Measurements from ENCODE around the gene ZNF862. TPM values are rescaled to one million over a fixed set of nuclear protein-coding genes. Genes with fewer than 3 reads are reported as not detected.

The ZNF862 gene
- polyA plus RNA-seq, 3 donors: 1.3 to 18.4 (median 2.7) TPM

- peaks cover 12 to 21% of the 10 kb centered on the region in 2 donors for H3K4me1 ChIP-seq (ENCODE audit: control insufficient read depth in 1 of 2, insufficient read depth in 2 of 2, low read length in 2 of 2)
- H3K27me3 ChIP-seq (ENCODE audit: control insufficient read depth in 2 of 2, insufficient read depth in 2 of 2, low read length in 2 of 2): no peaks in the 10 kb centered on the region
- Mint-ChIP-seq H3K36me3 (no peaks in the 10 kb centered on the region), H3K4me3 (no peak overlapping the region), H3K27ac (no peak overlapping the region), H3K27me3 (ENCODE audit: low read depth in 3 of 3) (peaks cover 0 to 2% (median 0%) of the 10 kb centered on the region in 3 donors), H3K9me3 (no peaks in the 10 kb centered on the region), H3K4me1 (peaks cover 21% of the 10 kb centered on the region)
- H3K36me3 ChIP-seq (replicated peaks in 1 of 2; ENCODE audit: control insufficient read depth in 1 of 2, insufficient read depth in 2 of 2, low read length in 2 of 2): no peaks in the 10 kb centered on the region
- intact Hi-C loops (cut with micrococcal nuclease): loop anchor here (5.0 kb wide), 4 partner anchors 32 to 527 kb away; partner anchors contain the start of genes ATP6V0E2 (in 1 of the 2), REPIN1 (in 1 of the 2) and ZNF467 (in 1 of the 2)
- no peak overlapping the region for H3K9ac ChIP-seq (ENCODE audit: insufficient read depth, low read length, poor library complexity, severe bottlenecking)
- DNase-seq: no peak
- WGBS (ENCODE audit: insufficient coverage): no CpG with 5 or more reads among the region's 5 CpGs
- H2AFZ ChIP-seq (ENCODE audit: insufficient read depth, low read depth, low read length, poor library complexity, severe bottlenecking): no peak overlapping the region
- H3K4me2 ChIP-seq (replicated peaks; ENCODE audit: extremely low read depth, low read length, poor library complexity, severe bottlenecking): no peak overlapping the region
- TF ChIP-seq CTCF (IDR thresholded peaks at IDR 0.05): no peak
- no peak overlapping the region for H3K4me3 ChIP-seq (replicated peaks in 1 of 3; ENCODE audit: low read depth in 2 of 3, low read length in 3 of 3)
- H4K20me1 ChIP-seq (ENCODE audit: insufficient read depth, low read length): peaks cover 8% of the 10 kb centered on the region
- no peaks in the 10 kb centered on the region for H3K9me3 ChIP-seq (replicated peaks in 1 of 2; ENCODE audit: control insufficient read depth in 1 of 2, insufficient read depth in 1 of 2, low read length in 2 of 2)
- no peak overlapping the region for H3K27ac ChIP-seq (ENCODE audit: low read depth in 1 of 2, low read length in 2 of 2)
- H3K79me2 ChIP-seq (ENCODE audit: insufficient read depth, low read length): peaks cover 11% of the 10 kb centered on the region
Measured at GRCh38 chr7:149839933-149840332, 1.8 kb downstream of the ZNF862 start.

GRCh38 chr7:149843566-149843965 is 5.4 kb downstream of the ZNF862 start:
- H3K36me3 ChIP-seq (replicated peaks in 1 of 2; ENCODE audit: control insufficient read depth in 1 of 2, insufficient read depth in 2 of 2, low read length in 2 of 2): peaks cover 9 to 11% of the 10 kb centered on the region in 2 donors
- H3K27me3 Mint-ChIP-seq (ENCODE audit: low read depth in 3 of 3): no peaks in the 10 kb centered on the region
- no peak overlapping the region for H3K4me2 ChIP-seq (replicated peaks; ENCODE audit: extremely low read depth, low read length, poor library complexity, severe bottlenecking)
- peaks cover 13 to 14% of the 10 kb centered on the region in 2 donors for H3K36me3 Mint-ChIP-seq
- intact Hi-C loops (cut with micrococcal nuclease): loop anchor here in 1 of 2 donors (5.0 kb wide), 1 partner anchor 524 kb away; the partner anchor contains the start of gene REPIN1
- no peak overlapping the region for H3K4me3 ChIP-seq (replicated peaks in 1 of 3; ENCODE audit: low read depth in 2 of 3, low read length in 3 of 3)
- peak overlapping the region in 1 of 7 donors; percentile 18 for H3K27ac Mint-ChIP-seq
- WGBS (ENCODE audit: insufficient coverage): 100% methylated on average over 6 of the region's 9 CpGs
- H3K4me1 Mint-ChIP-seq: peaks cover 29% of the 10 kb centered on the region
- H4K20me1 ChIP-seq (ENCODE audit: insufficient read depth, low read length): peaks cover 8% of the 10 kb centered on the region
- no peak overlapping the region for H2AFZ ChIP-seq (ENCODE audit: insufficient read depth, low read depth, low read length, poor library complexity, severe bottlenecking)
- peaks cover 19 to 28% of the 10 kb centered on the region in 2 donors for H3K4me1 ChIP-seq (ENCODE audit: control insufficient read depth in 1 of 2, insufficient read depth in 2 of 2, low read length in 2 of 2)
- H3K4me3 Mint-ChIP-seq: no peak overlapping the region
- peaks cover 11% of the 10 kb centered on the region for H3K79me2 ChIP-seq (ENCODE audit: insufficient read depth, low read length)
- no peaks in the 10 kb centered on the region for H3K9me3 ChIP-seq (replicated peaks in 1 of 2; ENCODE audit: control insufficient read depth in 1 of 2, insufficient read depth in 1 of 2, low read length in 2 of 2)
- no peaks in the 10 kb centered on the region for H3K9me3 Mint-ChIP-seq
- no peak overlapping the region for H3K9ac ChIP-seq (ENCODE audit: insufficient read depth, low read length, poor library complexity, severe bottlenecking)
- no peaks in the 10 kb centered on the region for H3K27me3 ChIP-seq (ENCODE audit: control insufficient read depth in 2 of 2, insufficient read depth in 2 of 2, low read length in 2 of 2)
- DNase-seq: no peak
- no peak for TF ChIP-seq CTCF (IDR thresholded peaks at IDR 0.05)
- no peak overlapping the region for H3K27ac ChIP-seq (ENCODE audit: low read depth in 1 of 2, low read length in 2 of 2)

All from CD14-positive monocyte (primary cell).